GM19438 (cell line): ENCODE data around the gene KLRD1.
"Not testable (repeated sequence)": the region's sequence is repeated elsewhere in the genome, so short reads cannot be mapped to it uniquely, and the experiment has no call there.

Experiments
- ATAC-seq: cut with Tn5 transposase; IDR thresholded peaks from one replicate; pipeline ENCODE4 v1.9.1; 2021; ENCODE audit warnings: low read depth; ENCODE audit not compliant: unreplicated experiment

KLRD1 gene

DNA sequence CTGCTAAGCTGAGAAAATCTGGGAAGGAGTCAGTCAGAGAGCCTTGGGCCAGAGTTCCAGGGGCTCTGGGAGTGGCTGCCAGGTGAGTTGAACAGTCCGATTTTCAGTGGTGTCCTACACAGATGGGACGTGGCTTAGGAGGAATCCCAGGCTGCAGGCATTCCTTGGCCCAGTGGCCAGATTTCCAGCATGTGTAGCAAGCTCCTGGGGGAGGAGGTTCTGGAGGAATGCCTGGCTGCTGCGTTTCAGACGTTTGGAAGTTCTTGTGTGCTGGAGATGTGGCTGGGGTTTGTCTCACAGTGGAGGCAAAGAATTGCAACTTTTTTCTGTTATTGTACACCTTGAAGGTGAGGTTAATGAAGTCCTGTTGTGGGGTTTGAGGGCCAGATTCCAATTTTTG is 28.5 kb downstream of the KLRD1 start:
- not testable (repeated sequence) for ATAC-seq

DNA sequence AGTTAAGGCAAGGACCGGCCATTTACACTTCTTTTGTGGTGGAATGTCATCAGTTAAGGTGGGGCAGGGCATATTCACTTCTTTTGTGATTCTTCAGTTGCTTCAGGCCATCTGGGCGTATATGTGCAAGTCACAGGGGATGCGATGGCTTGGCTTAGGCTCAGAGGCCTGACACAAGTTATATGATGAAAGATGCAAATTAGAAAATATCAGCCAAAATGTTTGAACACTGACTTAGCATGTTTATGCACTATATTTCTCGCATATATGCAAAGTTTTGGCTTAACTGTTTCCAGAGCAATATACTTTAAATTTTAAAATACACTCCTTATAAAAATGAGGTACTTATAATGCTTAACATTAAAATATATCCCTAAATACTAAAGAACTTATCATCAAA is 30.8 kb downstream of the KLRD1 start:
- ATAC-seq: not testable (repeated sequence)

GRCh38 chr12:10339053-10339840 is 31.6 kb downstream of the KLRD1 start:
- no peak for ATAC-seq

DNA sequence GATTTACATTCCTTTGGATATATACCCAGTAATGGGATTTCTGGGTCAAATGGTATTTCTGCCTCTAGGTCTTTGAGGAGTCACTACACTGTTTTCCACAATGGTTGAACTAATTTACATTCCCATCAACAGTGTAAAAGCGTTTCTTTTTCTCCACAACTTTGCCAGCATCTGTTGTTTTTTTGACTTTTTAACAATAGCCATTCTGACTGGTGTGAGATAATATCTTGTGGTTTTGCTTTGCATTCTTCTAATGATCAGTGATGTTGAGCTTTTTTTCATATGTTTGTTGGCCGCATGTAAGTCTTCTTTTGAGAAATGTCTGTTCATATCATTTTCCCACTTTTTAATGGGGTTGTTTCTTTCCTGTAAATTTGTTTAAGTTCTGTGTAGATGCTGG is 33.3 kb downstream of the KLRD1 start:
- not testable (repeated sequence) for ATAC-seq

DNA sequence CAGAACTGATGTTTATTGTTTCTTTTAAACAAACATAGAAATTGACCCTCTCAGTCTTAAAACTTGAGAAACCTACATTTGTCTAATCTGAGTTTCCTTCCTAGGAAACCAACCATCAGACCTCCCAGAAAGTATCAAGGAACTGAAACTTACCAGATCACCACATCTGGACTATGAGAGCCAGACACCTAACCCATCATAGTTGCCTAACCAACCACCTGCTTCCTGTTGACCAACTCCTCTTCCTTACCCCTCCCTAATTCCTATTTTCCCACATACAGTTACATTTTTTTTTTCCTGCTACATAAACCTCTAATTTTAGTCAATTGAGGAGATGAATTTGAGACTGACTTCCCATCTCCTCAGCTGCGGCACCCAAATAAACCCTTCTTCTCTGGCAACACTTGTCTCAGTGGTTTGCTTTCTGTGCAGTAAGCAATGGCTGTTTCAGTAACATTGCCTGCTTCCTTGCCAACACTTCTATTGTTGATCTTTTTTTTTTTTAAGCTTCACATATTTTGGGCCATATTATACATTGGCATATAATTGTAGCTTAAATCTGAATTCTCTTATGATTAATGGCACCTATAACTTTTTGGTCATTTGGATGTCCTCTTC is 34.3 kb downstream of the KLRD1 start:
- ATAC-seq: no peak

- not testable (repeated sequence) for ATAC-seq
Observed at GRCh38 chr12:10351457-10351856, 43.8 kb downstream of the KLRD1 start.

DNA sequence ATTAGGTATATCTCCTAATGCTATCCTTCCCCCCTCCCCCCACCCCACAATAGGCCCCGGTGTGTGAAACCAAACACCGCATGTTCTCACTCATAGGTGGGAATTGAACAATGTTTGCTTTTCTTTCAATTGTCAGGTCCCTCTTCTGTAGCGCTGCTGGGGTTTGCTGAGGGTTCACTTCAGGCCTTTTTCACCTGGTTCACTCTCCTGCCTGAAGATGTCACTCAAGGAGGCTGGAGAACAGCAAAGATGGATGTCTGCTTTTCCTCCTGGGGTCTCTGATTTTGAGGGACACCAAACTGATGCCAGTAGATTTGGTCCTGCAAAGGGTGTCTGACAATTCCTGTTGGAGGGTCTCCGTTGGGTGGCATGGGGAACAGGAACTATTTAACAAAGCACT is 46.4 kb downstream of the KLRD1 start:
- no peak for ATAC-seq

DNA sequence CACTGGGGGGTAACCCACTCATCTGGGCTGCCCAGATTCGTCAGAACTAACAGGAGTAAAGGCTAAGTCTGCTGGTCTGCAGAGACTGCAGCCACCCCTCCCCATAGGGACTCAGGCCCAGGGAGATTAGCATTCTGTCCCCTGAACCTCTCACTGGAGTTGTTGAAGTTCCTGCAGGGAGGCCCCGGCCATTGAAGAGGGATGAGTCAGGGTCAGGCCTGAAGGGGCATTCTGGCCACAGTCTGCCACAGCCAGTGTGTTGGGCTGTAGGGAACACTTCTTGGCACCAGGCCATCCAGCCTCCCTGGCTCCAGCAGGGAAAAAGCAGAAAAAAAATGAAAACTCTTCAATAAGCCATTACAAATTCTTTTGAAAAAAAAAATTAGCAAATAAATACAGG is 46.8 kb downstream of the KLRD1 start:
- no peak for ATAC-seq

GRCh38 chr12:10358131-10358530 is 50.5 kb downstream of the KLRD1 start:
- ATAC-seq: no peak

GRCh38 chr12:10358969-10359368 is 51.3 kb downstream of the KLRD1 start:
- no peak for ATAC-seq

GRCh38 chr12:10361084-10361483 is 53.4 kb downstream of the KLRD1 start:
- no peak for ATAC-seq

- no peak for ATAC-seq
Observed at GRCh38 chr12:10361622-10362021, 54.0 kb downstream of the KLRD1 start.

GRCh38 chr12:10362325-10362724 is 54.7 kb downstream of the KLRD1 start:
- ATAC-seq: no peak

DNA sequence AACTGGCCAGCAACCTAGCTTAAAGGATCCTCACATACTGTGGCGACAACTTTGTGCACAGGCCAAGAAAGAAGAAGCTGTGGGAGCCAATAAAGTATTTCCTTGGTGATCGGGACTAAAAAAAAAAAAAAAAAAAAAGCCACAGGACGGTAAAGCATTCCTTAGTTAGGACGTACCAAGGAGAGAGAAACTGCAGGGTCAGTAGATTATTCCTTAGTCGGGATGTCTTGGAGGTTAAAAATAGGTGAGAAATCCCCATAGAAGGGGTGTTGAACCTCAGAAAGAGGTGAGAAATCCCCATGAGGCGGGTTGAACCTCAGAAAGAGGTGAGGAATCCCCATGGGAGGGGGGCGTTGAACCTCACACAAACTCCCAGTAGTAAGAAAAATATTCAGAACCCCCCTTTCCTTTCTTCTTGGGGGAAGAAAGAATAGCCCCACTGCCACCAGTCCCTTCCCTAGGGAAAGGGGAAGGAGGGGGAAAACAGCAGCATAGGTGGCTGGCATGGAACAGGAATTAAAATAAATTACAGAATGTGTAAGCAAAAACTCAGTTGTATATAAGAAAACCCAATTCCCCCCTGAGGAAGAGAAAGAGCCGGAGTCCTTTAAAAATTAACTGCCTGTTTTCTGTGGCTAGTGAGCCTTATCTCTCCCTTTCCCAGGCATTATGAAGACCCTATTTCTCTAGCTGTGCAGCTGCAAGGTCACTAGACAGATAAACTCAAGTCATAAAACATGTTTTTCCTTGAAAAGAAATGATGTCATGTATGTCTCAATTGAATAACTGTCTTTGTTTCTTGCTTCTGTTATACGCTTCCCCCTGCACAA is 55.4 kb downstream of the KLRD1 start:
- no peak for ATAC-seq

DNA sequence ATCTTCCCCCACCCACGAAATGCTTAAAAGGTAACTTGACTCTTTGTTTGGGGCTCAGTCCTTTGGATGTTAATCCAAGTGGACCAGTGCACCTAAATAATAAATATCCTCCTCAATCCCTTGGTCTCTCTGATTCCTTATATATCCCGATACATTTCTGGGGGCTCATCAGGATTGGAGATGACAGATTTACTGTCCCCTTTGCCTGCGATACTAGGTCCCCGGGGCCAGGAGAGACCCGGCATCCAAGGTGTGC is 55.9 kb downstream of the KLRD1 start:
- ATAC-seq: no peak

DNA sequence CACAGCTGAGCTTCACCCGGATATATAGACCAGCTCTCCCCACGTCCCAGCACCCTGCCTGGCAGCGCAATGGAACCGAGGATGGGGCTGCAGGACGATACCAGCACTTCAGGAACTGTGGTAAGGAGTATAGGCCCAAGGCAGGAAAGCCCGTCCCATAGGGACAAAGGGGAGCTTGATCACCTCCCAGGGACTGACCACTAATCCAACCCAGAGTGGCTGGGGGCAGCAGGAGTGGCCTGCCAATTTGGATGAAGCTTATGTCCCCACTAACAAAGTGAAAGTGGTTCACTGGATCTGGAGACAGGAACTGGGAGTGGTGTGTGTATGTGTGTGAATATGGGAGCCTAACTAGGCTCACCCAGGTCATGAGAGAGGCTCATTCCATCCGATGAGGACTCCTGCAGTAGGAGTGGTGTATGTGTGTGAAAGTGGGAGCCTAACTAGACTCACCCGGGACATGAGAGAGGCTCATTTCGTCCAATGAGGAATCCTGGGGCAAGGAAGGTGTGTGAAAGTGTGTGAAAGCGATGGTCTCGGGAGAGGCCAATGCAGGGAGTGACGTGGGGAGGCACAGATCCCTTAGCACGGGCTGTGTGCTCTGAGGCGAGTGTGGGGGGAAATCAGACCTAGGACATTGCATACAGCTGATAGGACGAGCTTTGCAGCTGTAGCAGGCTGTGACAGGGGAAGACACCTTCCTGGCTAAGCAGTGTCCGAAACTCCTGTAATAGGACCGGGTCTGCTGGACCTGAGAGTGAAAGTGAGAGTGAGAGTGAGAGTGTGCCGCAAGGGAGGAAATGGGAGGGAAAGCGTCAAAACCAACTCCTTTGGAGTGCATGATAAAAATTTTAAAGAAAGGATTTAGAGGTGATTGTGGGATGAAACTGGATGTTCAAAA is 56.5 kb downstream of the KLRD1 start:
- ATAC-seq: peak; percentile 95

- ATAC-seq: peak; percentile 54
Observed at GRCh38 chr12:10364815-10365622, 57.3 kb downstream of the KLRD1 start.

DNA sequence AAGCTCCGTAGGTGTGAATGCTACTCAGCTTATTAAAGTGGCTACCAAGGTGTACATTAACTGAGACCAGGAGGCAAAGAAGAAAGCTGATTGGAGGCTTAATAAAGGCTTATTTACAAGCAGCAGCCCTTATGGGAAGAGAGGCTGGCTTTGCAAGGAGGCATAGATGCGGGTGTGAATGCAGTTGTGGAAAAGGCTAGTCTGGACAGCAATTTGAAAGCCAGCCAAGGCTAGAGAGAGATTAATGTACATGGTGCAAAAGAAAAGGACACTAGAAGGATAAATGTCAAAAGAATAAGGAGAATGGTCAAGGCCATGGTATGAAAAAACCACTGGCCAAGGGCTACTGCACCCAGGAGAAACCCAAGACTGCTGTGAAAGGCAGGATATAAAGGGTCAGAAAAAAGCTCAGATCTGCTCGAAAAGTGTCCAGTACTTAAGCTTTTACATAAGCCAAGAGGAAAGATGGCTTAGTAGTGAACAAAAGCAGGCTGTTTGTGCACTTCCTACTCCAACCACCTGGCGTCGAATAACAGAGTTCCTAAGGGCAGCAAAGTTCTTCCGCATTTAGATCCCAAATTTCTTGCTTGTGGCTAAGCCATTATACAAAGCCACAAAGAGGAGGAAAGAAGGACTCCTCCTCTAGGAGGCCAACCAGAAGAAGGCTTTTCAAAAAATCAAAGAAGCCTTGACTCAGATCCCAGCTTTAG is 58.2 kb downstream of the KLRD1 start:
- ATAC-seq: no peak

DNA sequence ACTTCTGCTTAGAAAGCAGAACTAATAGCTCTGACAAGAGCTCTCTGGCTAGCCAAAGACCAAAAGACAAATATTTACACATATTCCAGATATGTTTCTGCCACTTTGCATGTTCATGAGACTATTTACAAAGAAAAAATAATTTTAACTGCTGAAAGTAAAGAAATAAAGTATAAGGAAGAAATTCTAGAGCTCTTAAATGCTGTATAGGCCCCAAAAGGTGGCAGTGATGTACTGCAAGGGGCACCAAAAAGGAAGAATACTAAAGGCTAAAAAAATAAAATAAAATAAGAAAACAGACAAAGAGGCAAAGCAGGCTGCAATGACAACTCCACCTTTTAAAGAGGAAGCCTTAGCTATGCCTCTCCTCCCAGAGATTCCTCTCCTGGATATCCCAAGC is 59.2 kb downstream of the KLRD1 start:
- ATAC-seq: no peak
